Measurements from ENCODE around the gene RPS6KA3.

- TF ChIP-seq CTCF (IDR thresholded peaks at IDR 0.05 in 4 of 5, conservative IDR thresholded peaks at IDR 0.05 in 1 of 5): no peak
- TF ChIP-seq POLR2A (IDR thresholded peaks at IDR 0.05): no peak
These were observed 134.0 kb downstream of the RPS6KA3 start for GRCh38 chrX:20132666-20133065.
